ENCODE data around the gene ZRANB1. TPM values are rescaled to one million over a fixed set of nuclear protein-coding genes. Genes with fewer than 3 reads are reported as not detected.

The ZRANB1 gene
- total and polyA plus RNA-seq, 2 of the 4 experiments (the other 2 are of a cell fraction): 11.2 to 24.7 TPM

GRCh38 chr10:124953421-124953820 lies 11.5 kb downstream of the ZRANB1 start:
- intact Hi-C loops (cut with micrococcal nuclease): no loop called here
- Histone ChIP-seq H3K4ac (ENCODE audit: low read depth, low read length) (no peak overlapping the region), H3K9me1 (ENCODE audit: insufficient read depth, low read length) (peaks cover 12% of the 10 kb centered on the region), H3K79me1 (ENCODE audit: low read depth in 1 of 2, low read length in 2 of 2) (peaks cover 23 to 79% of the 10 kb centered on the region in 2 experiments), H4K20me1 (ENCODE audit: insufficient read depth, low read length) (peaks cover 71% of the 10 kb centered on the region), H3K36me3 (ENCODE audit: control insufficient read depth, insufficient read depth, low read length) (peaks cover 18% of the 10 kb centered on the region), H4K8ac (ENCODE audit: low read depth in 2 of 2, low read length in 2 of 2) (no peak overlapping the region), H2AK5ac (ENCODE audit: low read depth, low read length) (no peak overlapping the region), H2AK9ac (replicated peaks; ENCODE audit: low read depth, low read length, poor library complexity) (no peak overlapping the region), H2BK20ac (ENCODE audit: low read depth, low read length) (no peak overlapping the region), H3K4me2 (ENCODE audit: low read depth, low read length) (no peak overlapping the region), H3K56ac (ENCODE audit: extremely low read depth, insufficient read depth, low read length) (no peak overlapping the region), H3K9me3 (ENCODE audit: control insufficient read depth, insufficient read depth, low read length) (no peaks in the 10 kb centered on the region), H3K4me3 (ENCODE audit: insufficient read depth, low read depth, low read length) (no peak overlapping the region), H2BK120ac (ENCODE audit: low read depth, low read length) (no peak overlapping the region), H3K27me3 (ENCODE audit: control insufficient read depth, insufficient read depth, low read length) (no peaks in the 10 kb centered on the region), H4K5ac (ENCODE audit: low read depth, low read length) (no peak overlapping the region), H3K23ac (ENCODE audit: low read depth, low read length) (no peak overlapping the region), H4K91ac (ENCODE audit: insufficient read depth, low read depth, low read length) (no peak overlapping the region), H3K18ac (ENCODE audit: low read depth, low read length) (no peak overlapping the region), H3K9ac (ENCODE audit: low read depth, low read length) (no peak overlapping the region), H3K14ac (replicated peaks; ENCODE audit: low read depth, low read length) (no peak overlapping the region), H3K27ac (ENCODE audit: insufficient read depth, low read length) (no peak overlapping the region), H3K4me1 (ENCODE audit: control insufficient read depth, insufficient read depth, low read length) (peaks cover 10% of the 10 kb centered on the region), H2BK15ac (ENCODE audit: low read depth, low read length) (no peak overlapping the region), H2AFZ (replicated peaks; ENCODE audit: low read length, poor library complexity) (no peak overlapping the region), H2BK5ac (ENCODE audit: low read depth, low read length, poor library complexity, severe bottlenecking) (no peak overlapping the region)
- dilution Hi-C loops (cut with HindIII; ENCODE audit: low sequenced_read_pairs, unreplicated experiment): no loop called here
- no TSS peak for BruUV-seq (replicated peaks)
- ATAC-seq (ENCODE audit: low read depth) (no peak), DNase-seq (no peak)
- TF ChIP-seq RFX5 (IDR thresholded peaks at IDR 0.05; ENCODE audit: low read depth, low read length) (no peak), CEBPB (IDR thresholded peaks at IDR 0.05; ENCODE audit: low read depth, low read length) (no peak)
- ChIA-PET CTCF (no interaction called here), POLR2A (ENCODE audit: unreplicated experiment) (no interaction called here)
- in situ Hi-C loops (cut with MboI; ENCODE audit: low sequenced_read_pairs): no loop called here
- WGBS, 2 experiments (ENCODE audit: extremely low coverage in 2 of 2, insufficient read length in 1 of 2): no CpG with 5 or more reads among the region's 3 CpGs

All from IMR-90 (cell line).